ENCODE data around the gene DIAPH3. TPM values are rescaled to one million over a fixed set of nuclear protein-coding genes. Genes with fewer than 3 reads are reported as not detected.

The DIAPH3 gene
- total RNA-seq, 4 donors from 2014 or later = 0.10 to 0.67 TPM; not detected in 2

DNA sequence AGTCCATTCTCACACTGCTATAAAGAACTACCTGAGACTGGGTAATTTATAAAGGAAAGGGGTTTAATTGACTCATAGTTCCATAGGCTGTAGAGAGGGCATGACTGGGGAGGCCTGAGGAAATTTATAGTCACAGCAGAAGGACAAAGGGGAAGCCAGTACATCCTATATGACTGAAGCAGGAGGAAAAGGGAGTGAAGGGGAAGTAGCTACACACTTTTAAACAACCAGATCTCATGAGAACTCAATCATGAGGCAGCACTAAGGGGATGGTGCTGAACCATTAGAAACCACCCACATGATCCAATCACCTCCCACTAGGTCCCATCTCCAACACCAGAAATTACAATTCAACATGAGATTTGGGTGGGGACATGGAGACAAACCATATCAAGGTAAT, 209.1 kb downstream of the DIAPH3 start:
- no peaks in the 10 kb centered on the region for H3K9me3 ChIP-seq
- no peaks in the 10 kb centered on the region for H3K4me1 ChIP-seq
- H3K4me3 ChIP-seq (replicated peaks in 1 of 3) = no peak overlapping the region
- no peak overlapping the region for H3K27ac ChIP-seq
- TF ChIP-seq POLR2A (IDR thresholded peaks at IDR 0.05) = no peak
- TF ChIP-seq, protein P1, sequence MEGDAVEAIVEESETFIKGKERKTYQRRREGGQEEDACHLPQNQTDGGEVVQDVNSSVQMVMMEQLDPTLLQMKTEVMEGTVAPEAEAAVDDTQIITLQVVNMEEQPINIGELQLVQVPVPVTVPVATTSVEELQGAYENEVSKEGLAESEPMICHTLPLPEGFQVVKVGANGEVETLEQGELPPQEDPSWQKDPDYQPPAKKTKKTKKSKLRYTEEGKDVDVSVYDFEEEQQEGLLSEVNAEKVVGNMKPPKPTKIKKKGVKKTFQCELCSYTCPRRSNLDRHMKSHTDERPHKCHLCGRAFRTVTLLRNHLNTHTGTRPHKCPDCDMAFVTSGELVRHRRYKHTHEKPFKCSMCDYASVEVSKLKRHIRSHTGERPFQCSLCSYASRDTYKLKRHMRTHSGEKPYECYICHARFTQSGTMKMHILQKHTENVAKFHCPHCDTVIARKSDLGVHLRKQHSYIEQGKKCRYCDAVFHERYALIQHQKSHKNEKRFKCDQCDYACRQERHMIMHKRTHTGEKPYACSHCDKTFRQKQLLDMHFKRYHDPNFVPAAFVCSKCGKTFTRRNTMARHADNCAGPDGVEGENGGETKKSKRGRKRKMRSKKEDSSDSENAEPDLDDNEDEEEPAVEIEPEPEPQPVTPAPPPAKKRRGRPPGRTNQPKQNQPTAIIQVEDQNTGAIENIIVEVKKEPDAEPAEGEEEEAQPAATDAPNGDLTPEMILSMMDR (IDR thresholded peaks at IDR 0.05) = no peak
- intact Hi-C loops (cut with DNase I) = no loop called here
- no peaks in the 10 kb centered on the region for H3K36me3 ChIP-seq
- no peaks in the 10 kb centered on the region for H3K27me3 ChIP-seq
- DNase-seq = no peak

DNA sequence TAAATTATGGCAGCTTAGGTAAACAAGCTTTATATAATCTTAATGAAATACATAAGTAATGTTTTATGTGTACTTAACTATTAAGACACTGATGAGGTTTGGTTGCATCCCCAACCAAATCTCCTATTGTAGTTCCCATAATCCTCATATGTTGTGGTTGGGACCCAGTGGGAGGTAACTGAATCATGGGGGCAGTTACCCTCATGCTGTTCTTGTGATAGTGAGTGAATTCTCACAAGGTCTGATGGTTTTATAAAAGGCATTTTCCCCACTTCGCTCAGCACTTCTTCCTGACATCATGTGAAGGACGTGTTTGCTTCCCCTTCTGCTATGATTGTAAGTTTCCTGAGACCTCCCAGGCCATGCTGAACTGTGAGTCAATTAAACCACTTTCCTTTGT, 212.7 kb downstream of the DIAPH3 start:
- no peak overlapping the region for H3K4me3 ChIP-seq (replicated peaks in 1 of 3)
- H3K27me3 ChIP-seq = no peaks in the 10 kb centered on the region
- DNase-seq = no peak
- WGBS, 2 donors = 83 to 92% methylated on average over 2 of the region's 2 CpGs
- no peaks in the 10 kb centered on the region for H3K4me1 ChIP-seq
- H3K36me3 ChIP-seq = no peaks in the 10 kb centered on the region
- no peak for TF ChIP-seq POLR2A (IDR thresholded peaks at IDR 0.05)
- TF ChIP-seq, protein P1 (IDR thresholded peaks at IDR 0.05) = no peak
- intact Hi-C loops (cut with DNase I) = no loop called here
- H3K9me3 ChIP-seq = no peaks in the 10 kb centered on the region
- H3K27ac ChIP-seq = no peak overlapping the region

DNA sequence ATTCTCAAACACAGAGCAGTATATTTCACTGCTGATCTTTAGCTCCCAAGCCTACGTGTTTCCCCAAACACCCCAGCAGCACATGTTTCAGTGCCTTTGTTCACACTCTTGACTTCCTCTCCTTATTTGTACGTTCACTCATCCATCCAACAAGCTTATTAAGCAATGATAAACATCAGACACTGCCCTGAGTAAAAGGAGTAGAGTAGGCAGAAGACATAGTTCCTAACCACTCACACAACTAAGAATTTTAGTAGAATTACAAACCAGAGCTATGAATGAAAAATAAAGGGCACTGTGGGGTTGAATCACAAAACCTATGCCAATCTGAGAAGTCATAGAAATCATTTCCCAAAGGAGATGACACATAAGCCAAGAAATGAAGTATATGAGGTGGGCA, 213.5 kb downstream of the DIAPH3 start:
- no peak for TF ChIP-seq POLR2A (IDR thresholded peaks at IDR 0.05)
- TF ChIP-seq, protein P1 (IDR thresholded peaks at IDR 0.05) = no peak
- no peaks in the 10 kb centered on the region for H3K4me1 ChIP-seq
- no peaks in the 10 kb centered on the region for H3K36me3 ChIP-seq
- no peak for DNase-seq
- H3K27ac ChIP-seq = no peak overlapping the region
- intact Hi-C loops (cut with DNase I) = no loop called here
- 73 to 77% methylated on average over 2 of the region's 2 CpGs for WGBS, 2 donors
- no peak overlapping the region for H3K4me3 ChIP-seq (replicated peaks in 1 of 3)
- no peaks in the 10 kb centered on the region for H3K27me3 ChIP-seq
- no peaks in the 10 kb centered on the region for H3K9me3 ChIP-seq

DNA sequence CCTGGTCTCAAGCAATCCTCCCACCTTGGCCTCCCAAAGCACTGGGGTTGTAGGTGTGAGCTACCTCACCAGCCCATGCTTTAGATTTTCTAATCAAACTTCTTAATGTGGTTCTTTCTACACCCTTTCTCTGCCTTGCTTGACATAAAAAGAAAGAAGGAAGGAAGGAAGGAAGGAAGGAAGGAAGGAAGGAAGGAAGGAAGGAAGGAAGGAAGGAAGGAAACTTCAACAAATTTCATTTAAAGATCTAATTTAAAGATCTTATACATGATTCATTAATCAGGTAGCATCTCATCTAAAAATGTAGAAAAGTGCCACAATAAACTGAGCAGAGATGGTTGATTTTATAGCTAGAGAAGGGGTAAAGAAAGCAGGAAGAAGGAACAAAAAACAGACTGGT, 215.0 kb downstream of the DIAPH3 start:
- intact Hi-C loops (cut with DNase I) = no loop called here
- no peaks in the 10 kb centered on the region for H3K36me3 ChIP-seq
- H3K4me3 ChIP-seq (replicated peaks in 1 of 3) = no peak overlapping the region
- H3K9me3 ChIP-seq = no peaks in the 10 kb centered on the region
- no peak overlapping the region for H3K27ac ChIP-seq
- TF ChIP-seq POLR2A (IDR thresholded peaks at IDR 0.05) = no peak
- TF ChIP-seq, protein P1 (IDR thresholded peaks at IDR 0.05) = no peak
- no peaks in the 10 kb centered on the region for H3K27me3 ChIP-seq
- no peak for DNase-seq
- H3K4me1 ChIP-seq = no peaks in the 10 kb centered on the region

DNA sequence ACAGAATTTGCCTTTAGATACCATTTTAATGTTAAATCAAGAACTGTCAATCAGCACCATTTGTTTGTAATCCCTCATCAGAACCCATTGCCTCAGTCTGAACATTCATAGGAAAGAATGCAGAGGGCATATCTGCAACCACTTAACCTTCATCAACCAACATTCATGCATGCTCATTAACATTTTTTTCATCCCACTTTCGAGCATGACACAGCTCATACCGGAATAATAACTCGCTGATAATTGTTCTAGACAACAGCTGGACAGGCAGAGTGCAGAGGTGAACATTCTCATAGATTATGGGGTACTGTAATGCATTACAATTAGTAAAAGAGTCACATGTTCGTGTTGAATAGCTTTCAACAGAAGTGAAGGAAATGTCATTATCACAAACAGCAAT, 216.8 kb downstream of the DIAPH3 start:
- 89 to 90% methylated on average over 4 of the region's 4 CpGs for WGBS, 2 donors
- Histone ChIP-seq H3K4me1 (no peaks in the 10 kb centered on the region), H3K36me3 (no peaks in the 10 kb centered on the region), H3K27ac (no peak overlapping the region), H3K9me3 (no peaks in the 10 kb centered on the region), H3K4me3 (replicated peaks in 1 of 3) (no peak overlapping the region), H3K27me3 (no peaks in the 10 kb centered on the region)
- TF ChIP-seq, protein P1 (IDR thresholded peaks at IDR 0.05) = no peak
- TF ChIP-seq POLR2A (IDR thresholded peaks at IDR 0.05) = no peak
- DNase-seq = no peak
- intact Hi-C loops (cut with DNase I) = no loop called here
